NT2/D1 (cell line): ENCODE measurements around the gene SHB.

Experiments used
- SUZ12 ChIP-seq: IDR thresholded peaks from 2 replicates; pipeline ENCODE4 v1.6.1; 2011; ENCODE audit not compliant: insufficient read length, insufficient read depth; ENCODE audit errors: extremely low read depth
- YY1 ChIP-seq: IDR thresholded peaks from 2 replicates; pipeline ENCODE4 v1.6.1; 2011; ENCODE audit not compliant: insufficient read length, insufficient read depth
- ZNF274 ChIP-seq: IDR thresholded peaks from 2 replicates; pipeline ENCODE4 v1.6.1; 2011; ENCODE audit warnings: mild to moderate bottlenecking, low read depth, low read length

GRCh38 chr9:38075272-38075671 lies 6.2 kb upstream of the SHB start:
- TF ChIP-seq YY1 (no peak), ZNF274 (no peak), SUZ12 (no peak)
